GM18858 (cell line): Measurements from ENCODE around the gene ISG15.
"Not testable (repeated sequence)": the region's sequence is repeated elsewhere in the genome, so short reads cannot be mapped to it uniquely, and the experiment has no call there.

Source experiments
- ATAC-seq: cut with Tn5 transposase; IDR thresholded peaks from one replicate; pipeline ENCODE4 v1.9.1; 2021; ENCODE audit not compliant: unreplicated experiment

Gene ISG15

GRCh38 chr1:1011396-1011949 lies 1.8 kb upstream of the ISG15 start:
- no peak for ATAC-seq

- ATAC-seq, result not testable (repeated sequence)
These were observed 577 bp upstream of the ISG15 start for GRCh38 chr1:1012736-1013104.

GRCh38 chr1:1013922-1014648 lies 788 bp downstream of the ISG15 start:
- ATAC-seq, result no peak

- ATAC-seq, result no peak
These were observed 1.7 kb downstream of the ISG15 start for GRCh38 chr1:1014799-1015681.

GRCh38 chr1:1017397-1018320 lies 4.4 kb downstream of the ISG15 start:
- not testable (repeated sequence) for ATAC-seq

- not testable (repeated sequence) for ATAC-seq
These were observed 5.0 kb downstream of the ISG15 start for GRCh38 chr1:1018321-1018685.

- ATAC-seq, result peak; percentile 54
These were observed 6.1 kb downstream of the ISG15 start for GRCh38 chr1:1019122-1019999.

GRCh38 chr1:1020000-1020404 lies 6.7 kb downstream of the ISG15 start, which contains the start of gene AGRN:
AGRN (plus strand) TSS chr1:1020120; CDS start chr1:1020173, 53 bp downstream.
- peak; percentile 25 for ATAC-seq

- no peak for ATAC-seq
These were observed 7.2 kb downstream of the ISG15 start for GRCh38 chr1:1020415-1021009.

GRCh38 chr1:1021010-1021919 lies 8.0 kb downstream of the ISG15 start:
- no peak for ATAC-seq

GRCh38 chr1:1021920-1022259 lies 8.6 kb downstream of the ISG15 start:
- ATAC-seq, result no peak

GRCh38 chr1:1022302-1023009 lies 9.2 kb downstream of the ISG15 start:
- no peak for ATAC-seq

GRCh38 chr1:1023700-1024099 lies 10.4 kb downstream of the ISG15 start:
- ATAC-seq, result no peak

GRCh38 chr1:1024149-1024770 lies 11.0 kb downstream of the ISG15 start:
- ATAC-seq, result no peak

GRCh38 chr1:1024771-1025699 lies 11.7 kb downstream of the ISG15 start:
- no peak for ATAC-seq

GRCh38 chr1:1025730-1026129 lies 12.4 kb downstream of the ISG15 start:
- ATAC-seq, result no peak
